ENCODE measurements around the gene SDR42E2.

- TF ChIP-seq POLR2A (IDR thresholded peaks at IDR 0.05; ENCODE audit: low read depth, low read length), result no peak
- TF ChIP-seq POLR2AphosphoS5 (IDR thresholded peaks at IDR 0.05; ENCODE audit: low read depth, low read length), result no peak
These were observed 39.9 kb downstream of the SDR42E2 start for GRCh38 chr16:22202261-22202637.
